Heart right ventricle (tissue), 16 donors: ENCODE results near the gene ELFN1. TPM values are rescaled to one million over a fixed set of nuclear protein-coding genes. Genes with fewer than 3 reads are reported as not detected.

ENCODE experiments used
- ATAC-seq, 8 donors: fragments of 200-7000 bp; cut with Tn5 transposase; one replicate each; pipeline ENCODE4 v1.9.1; 2020; ENCODE audit warnings: mild to moderate bottlenecking in 8 of 8, moderate library complexity in 8 of 8, moderate number of reproducible peaks in 1 of 8
- DNase-seq, 2 donors: peaks; one replicate each; pipeline ENCODE4 v3.0.0-alpha.2; 2020
- H3K27ac ChIP-seq, 10 donors: fragments of 200-600 bp; sonication (generic) in 2 of 10; one replicate each; pipeline versions ENCODE4 v1.5.0 to v1.8.0; 2020 to 2022; ENCODE audit warnings: mild to moderate bottlenecking in 3 of 10
- H3K27me3 ChIP-seq, 7 donors: fragments of 200-600 bp; one replicate each; pipeline ENCODE4 v1.8.0; 2021 to 2022; ENCODE audit warnings: mild to moderate bottlenecking in 2 of 7
- H3K36me3 ChIP-seq, 9 donors: fragments of 200-600 bp; sonication (generic) in 1 of 9; one replicate each; pipeline versions ENCODE4 v1.5.0 to v1.8.0; 2020 to 2022; ENCODE audit warnings: mild to moderate bottlenecking in 2 of 9
- H3K4me1 ChIP-seq, 9 donors: fragments of 200-600 bp; sonication (generic) in 1 of 9; one replicate each; pipeline versions ENCODE4 v1.5.0 to v1.8.0; 2020 to 2022; ENCODE audit warnings: mild to moderate bottlenecking in 4 of 9
- H3K4me3 ChIP-seq, 10 donors: fragments of 200-600 bp; sonication (generic) in 2 of 10; one replicate each; pipeline versions ENCODE4 v1.5.0 to v1.8.0; 2020 to 2022; ENCODE audit warnings: mild to moderate bottlenecking in 7 of 10, moderate library complexity in 2 of 10
- H3K9me3 ChIP-seq, 11 donors: fragments of 200-600 bp in 10 of 11; sonication (generic) in 2 of 11; one replicate each; pipeline versions ENCODE4 v1.5.0 to v1.8.0; 2013 to 2022; ENCODE audit warnings: mild to moderate bottlenecking in 2 of 11, control low read depth in 1 of 11, moderate library complexity in 1 of 11
- WGBS, 2 donors: extraction: QIAGEN DNeasy Blood & Tissue Kit; methylation state at CpG; one replicate each; pipeline ENCODE4 v1.1.7; 2013; ENCODE audit warnings: inconsistent platforms in 1 of 2; 5-methylcytosine and 5-hydroxymethylcytosine counted together
- intact Hi-C, 10 donors: fragments of 100-400 bp; cut with DNase I; formaldehyde crosslinking; loops; one replicate each; pipeline versions ENCODE4 v1.11.1 to v1.14.2; 2022
- polyA plus RNA-seq, 2 donors: library from polyadenylated mRNA; stranded (reverse); fragments of 200-250 nt; gene quantifications; one replicate each; pipeline ENCODE4 v1.2.3, GENCODE V29; 2013
- total RNA-seq, 10 donors: library from RNA; stranded (reverse); fragmentation: NEBNext Ultra II Directional in 3 of 10; extraction: Animal tissue kit (Norgen Biotek cat#: 25700) in 3 of 10; gene quantifications; one replicate each; pipeline versions ENCODE4 v1.2.1 to v1.2.4, GENCODE V29; 2021 to 2023
- TF ChIP-seq, protein P1 (sequence below), 9 donors: fragments of 200-600 bp; sonication (generic) in 2 of 9; IDR thresholded peaks; one replicate each; pipeline versions ENCODE4 v1.5.0 to v1.8.0; 2021 to 2022; ENCODE audit warnings: antibody characterized with exemption in 9 of 9, mild to moderate bottlenecking in 5 of 9, moderate library complexity in 1 of 9
- donor health status: Arrhythmogenic right ventricular cardiomyopathy.
- donor health status: ischemic (EF 13 %, LVEDD 7.1; RV severe dilation, severe dysfunction).
- donor health status: healthy with polysubstance abuse.
- donor health status: DM: no; HTN: yes; CAD: no.
- donor health status: DM: no; HTN: no; CAD: no.
- donor health status: ischemic (EF 25% LVEDD 6.9; RV normal size, moderate dysfunction).
- donor health status: ischemic (EF 25% LVEDD 5.7; RV mildly dilated, moderate dysfunction).
- donor health status: healthy.
- donor health status: DM: yes; HTN: yes; CAD: no.
- donor health status: Ischemic cardiomyopathy.
- donor health status: ischemic (EF 35%, LVEDD 5.7; RV mildly dilated, moderate dysfunction).
- donor health status: nonischemic (EF 11% LVEDD 7.7; RV severe dilation, severe dysfunction).
- donor health status: DM: yes; HTN: yes; CAD: no.
- donor health status: PGD.
- donor health status: ischemic (EF 29% LVEDD 5.4; RV normal size, mild dysfunction).
- donor health status: nonischemic (EF 23%, LVEDD 6.1; RV moderate dilation, normal function).

ELFN1 gene
- total and polyA plus RNA-seq, 12 donors: 3.0 to 9.5 (median 6.0) TPM

DNA sequence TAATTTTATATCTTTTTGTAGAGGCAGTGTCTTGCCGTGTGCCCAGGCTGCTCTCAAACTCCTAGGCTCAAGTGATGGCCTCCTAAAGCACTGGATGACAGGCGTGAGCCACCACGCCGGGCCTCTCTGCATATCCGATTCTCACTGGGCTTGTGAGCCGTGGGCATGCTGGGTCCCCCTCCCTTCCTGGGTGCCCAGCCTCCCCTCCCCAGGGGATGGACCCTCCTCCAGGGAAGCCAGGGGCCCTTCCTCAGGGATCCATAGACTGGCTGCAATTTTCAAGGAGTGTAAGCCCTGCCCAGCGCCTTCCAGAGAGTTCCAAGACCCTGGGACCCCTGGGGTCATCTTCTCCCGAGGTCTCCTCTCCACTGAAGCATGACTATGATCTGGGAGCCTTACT lies 23.7 kb upstream of the ELFN1 start:
- ATAC-seq: no peak
- Histone ChIP-seq H3K9me3 (no peaks in the 10 kb centered on the region), H3K36me3 (no peaks in the 10 kb centered on the region), H3K27me3 (peaks cover 0 to 70% (median 47%) of the 10 kb centered on the region in 7 donors), H3K4me1 (peaks cover 16 to 42% (median 22%) of the 10 kb centered on the region in 9 donors), H3K27ac (no peak overlapping the region), H3K4me3 (no peak overlapping the region)
- DNase-seq: no peak
- intact Hi-C loops: loop anchor here in 1 of 10 donors (10.0 kb wide), 1 partner anchor 62 kb away; no protein-coding TSS in a partner anchor
- WGBS, 2 donors: 83 to 89% methylated on average over 8 of the region's 8 CpGs
- TF ChIP-seq, protein P1, sequence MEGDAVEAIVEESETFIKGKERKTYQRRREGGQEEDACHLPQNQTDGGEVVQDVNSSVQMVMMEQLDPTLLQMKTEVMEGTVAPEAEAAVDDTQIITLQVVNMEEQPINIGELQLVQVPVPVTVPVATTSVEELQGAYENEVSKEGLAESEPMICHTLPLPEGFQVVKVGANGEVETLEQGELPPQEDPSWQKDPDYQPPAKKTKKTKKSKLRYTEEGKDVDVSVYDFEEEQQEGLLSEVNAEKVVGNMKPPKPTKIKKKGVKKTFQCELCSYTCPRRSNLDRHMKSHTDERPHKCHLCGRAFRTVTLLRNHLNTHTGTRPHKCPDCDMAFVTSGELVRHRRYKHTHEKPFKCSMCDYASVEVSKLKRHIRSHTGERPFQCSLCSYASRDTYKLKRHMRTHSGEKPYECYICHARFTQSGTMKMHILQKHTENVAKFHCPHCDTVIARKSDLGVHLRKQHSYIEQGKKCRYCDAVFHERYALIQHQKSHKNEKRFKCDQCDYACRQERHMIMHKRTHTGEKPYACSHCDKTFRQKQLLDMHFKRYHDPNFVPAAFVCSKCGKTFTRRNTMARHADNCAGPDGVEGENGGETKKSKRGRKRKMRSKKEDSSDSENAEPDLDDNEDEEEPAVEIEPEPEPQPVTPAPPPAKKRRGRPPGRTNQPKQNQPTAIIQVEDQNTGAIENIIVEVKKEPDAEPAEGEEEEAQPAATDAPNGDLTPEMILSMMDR (IDR thresholded peaks at IDR 0.05): no peak

DNA sequence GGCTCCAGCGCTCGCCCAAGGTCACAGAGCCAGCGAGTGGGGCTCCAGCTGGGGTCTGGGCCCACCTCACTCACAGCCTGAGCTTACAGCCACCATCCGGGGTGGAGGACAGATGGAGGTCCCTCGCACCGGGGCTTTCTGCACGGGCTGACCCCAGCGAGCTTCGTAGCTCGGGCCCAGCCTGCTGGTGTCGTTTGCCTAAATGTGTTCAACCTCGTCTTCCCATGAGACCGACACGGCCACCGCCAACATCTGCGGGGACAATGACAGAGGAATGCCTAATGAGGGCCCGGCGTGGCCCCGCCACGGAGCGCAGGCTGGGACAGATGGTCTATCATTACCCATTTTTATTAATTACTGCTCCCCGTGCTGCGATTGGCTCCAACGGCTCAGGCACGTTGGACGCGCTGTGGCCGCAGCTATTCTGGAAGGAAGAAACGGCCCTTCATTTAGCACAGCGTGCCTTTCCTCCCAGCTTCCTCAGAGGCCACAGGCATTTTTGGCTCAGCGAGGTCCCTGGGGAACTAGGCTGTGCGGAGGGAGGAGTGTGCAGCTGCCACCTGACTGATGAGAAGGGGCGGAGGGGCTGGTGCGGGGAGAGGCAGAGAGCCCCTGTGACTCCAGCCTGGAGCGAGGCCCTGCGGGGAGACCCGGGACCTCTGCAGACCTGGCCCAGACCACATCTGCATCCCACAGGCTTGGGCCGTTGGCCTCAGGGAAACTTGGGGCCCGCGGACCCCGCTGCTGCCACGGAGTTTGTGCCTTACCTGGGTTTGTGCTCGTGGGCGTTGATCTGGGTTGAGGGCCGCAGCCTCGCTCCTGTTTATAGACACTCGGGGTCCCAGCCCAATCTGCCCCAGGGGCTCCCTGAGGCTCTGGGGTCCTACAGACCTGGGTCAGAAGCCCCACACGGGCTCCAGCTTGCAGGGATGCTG lies 22.9 kb upstream of the ELFN1 start:
- H3K4me3 ChIP-seq: no peak overlapping the region
- TF ChIP-seq, protein P1 (IDR thresholded peaks at IDR 0.05): no peak
- WGBS, 2 donors: 51 to 52% methylated on average over 48 of the region's 48 CpGs
- no peaks in the 10 kb centered on the region for H3K9me3 ChIP-seq
- peaks cover 0 to 62% (median 42%) of the 10 kb centered on the region in 7 donors for H3K27me3 ChIP-seq
- intact Hi-C loops: loop anchor here in 1 of 10 donors (10.0 kb wide), 1 partner anchor 62 kb away; no protein-coding TSS in a partner anchor
- H3K27ac ChIP-seq: peak overlapping the region; percentile 58 to 88 (median 81)
- DNase-seq (peak; percentile 55 to 58), ATAC-seq (peak; percentile 20 to 72 (median 38))
- peaks cover 16 to 42% (median 22%) of the 10 kb centered on the region in 9 donors for H3K4me1 ChIP-seq
- H3K36me3 ChIP-seq: no peaks in the 10 kb centered on the region

DNA sequence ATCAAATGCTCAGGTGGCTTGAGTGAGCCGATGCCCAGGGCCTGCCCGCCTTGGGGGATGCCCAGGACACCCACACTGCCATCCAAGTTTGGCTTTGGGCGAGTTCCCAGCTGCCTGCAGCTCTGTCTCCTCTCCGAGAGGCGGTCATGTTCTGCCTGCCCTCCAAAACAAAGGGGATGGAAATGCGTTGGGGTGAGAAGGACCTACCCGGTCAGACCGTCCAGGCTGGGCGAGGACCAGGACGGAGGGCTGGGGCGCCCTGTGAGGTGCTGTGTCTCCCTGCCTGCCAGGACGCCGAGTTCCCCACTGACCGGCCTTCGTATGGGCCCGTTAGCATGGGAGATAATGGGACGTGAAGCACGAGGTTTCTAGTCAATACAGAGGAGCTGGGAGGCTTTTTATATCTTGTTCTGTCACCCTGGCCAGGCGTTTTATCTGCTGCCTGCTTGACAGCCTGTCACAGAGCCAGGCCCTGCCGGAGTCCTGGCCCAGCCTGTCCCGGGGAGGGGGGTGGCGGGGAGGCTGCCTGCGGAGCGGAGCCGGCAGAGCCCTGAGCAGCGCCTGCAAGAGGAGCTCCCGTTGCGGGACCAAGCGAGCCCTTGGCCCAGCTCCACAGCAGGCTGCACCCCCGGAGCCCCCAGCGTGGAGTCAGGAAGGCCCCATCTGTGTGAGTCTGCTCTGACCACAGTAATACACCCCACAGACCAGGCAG lies 22.0 kb upstream of the ELFN1 start:
- TF ChIP-seq, protein P1 (IDR thresholded peaks at IDR 0.05): no peak
- no peaks in the 10 kb centered on the region for H3K36me3 ChIP-seq
- WGBS, 2 donors: 14 to 22% methylated on average over 31 of the region's 31 CpGs
- peak overlapping the region; percentile 58 to 88 (median 81) for H3K27ac ChIP-seq
- intact Hi-C loops: loop anchor here in 1 of 10 donors (10.0 kb wide), 1 partner anchor 63 kb away; no protein-coding TSS in a partner anchor
- peaks cover 16 to 42% (median 22%) of the 10 kb centered on the region in 9 donors for H3K4me1 ChIP-seq
- peak overlapping the region in 3 of 10 donors; percentile 8 to 34 (median 25) for H3K4me3 ChIP-seq
- ATAC-seq: peak; percentile 87 to 97 (median 90)
- peaks cover 0 to 56% (median 39%) of the 10 kb centered on the region in 7 donors for H3K27me3 ChIP-seq
- DNase-seq: peak; percentile 81 to 83
- no peaks in the 10 kb centered on the region for H3K9me3 ChIP-seq

DNA sequence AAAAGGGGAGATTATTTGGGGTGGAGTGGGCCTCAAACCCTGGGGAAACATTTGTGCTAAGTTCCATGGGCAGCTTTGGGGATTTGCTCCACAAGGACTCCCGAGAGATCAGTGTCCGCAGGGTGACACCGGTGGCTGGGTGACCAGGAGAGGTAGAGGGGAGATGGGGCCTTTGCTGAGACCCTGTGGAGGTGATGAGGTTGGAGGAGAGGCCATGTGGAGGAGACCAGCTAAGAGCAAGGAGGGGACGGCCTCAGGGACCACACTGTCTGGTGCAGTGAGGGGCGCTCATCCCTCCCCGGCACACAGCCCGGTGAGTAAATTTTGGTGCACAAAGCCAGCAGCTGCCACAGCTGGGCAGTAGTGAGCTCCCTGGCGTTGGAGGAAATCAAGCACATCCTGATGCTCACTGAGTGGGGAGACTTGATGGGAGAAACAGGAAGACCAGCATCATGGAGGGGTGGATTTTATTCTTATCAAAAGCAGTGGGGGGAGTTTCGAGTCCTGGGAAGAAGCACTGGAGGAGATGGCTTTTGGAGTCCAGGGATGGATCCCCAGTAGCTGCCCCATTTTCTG lies 20.2 kb upstream of the ELFN1 start:
- peaks cover 0 to 49% (median 31%) of the 10 kb centered on the region in 7 donors for H3K27me3 ChIP-seq
- 93 to 94% methylated on average over 9 of the region's 9 CpGs for WGBS, 2 donors

More for the DNA sequence above, 20.2 kb upstream of the ELFN1 start:
- TF ChIP-seq, protein P1 (IDR thresholded peaks at IDR 0.05): peak in 1 of 9 donors; percentile 7
- Histone ChIP-seq H3K4me3 (no peak overlapping the region), H3K27ac (no peak overlapping the region), H3K36me3 (no peaks in the 10 kb centered on the region), H3K9me3 (no peaks in the 10 kb centered on the region), H3K4me1 (peaks cover 16 to 39% (median 22%) of the 10 kb centered on the region in 9 donors)
- ATAC-seq (no peak), DNase-seq (no peak)
- intact Hi-C loops: loop anchor here in 1 of 10 donors (10.0 kb wide), 2 partner anchors 65 to 495 kb away; no protein-coding TSS in a partner anchor
